ENCODE data around the gene ABL2. TPM values are rescaled to one million over a fixed set of nuclear protein-coding genes. Genes with fewer than 3 reads are reported as not detected.

Gene ABL2
- total RNA-seq, 1 donor from 2014 or later: 18.6 TPM

- Mint-ChIP-seq H3K27ac (no peak overlapping the region), H3K9me3 (peaks cover 4% of the 10 kb centered on the region), H3K4me1 (ENCODE audit: unreplicated experiment) (peaks cover 5% of the 10 kb centered on the region), H3K27me3 (no peaks in the 10 kb centered on the region), H3K36me3 (peaks cover 17% of the 10 kb centered on the region), H3K4me3 (no peak overlapping the region)
- DNase-seq (ENCODE audit: extremely low spot score, unreplicated experiment): no peak
- TF ChIP-seq, protein P1, sequence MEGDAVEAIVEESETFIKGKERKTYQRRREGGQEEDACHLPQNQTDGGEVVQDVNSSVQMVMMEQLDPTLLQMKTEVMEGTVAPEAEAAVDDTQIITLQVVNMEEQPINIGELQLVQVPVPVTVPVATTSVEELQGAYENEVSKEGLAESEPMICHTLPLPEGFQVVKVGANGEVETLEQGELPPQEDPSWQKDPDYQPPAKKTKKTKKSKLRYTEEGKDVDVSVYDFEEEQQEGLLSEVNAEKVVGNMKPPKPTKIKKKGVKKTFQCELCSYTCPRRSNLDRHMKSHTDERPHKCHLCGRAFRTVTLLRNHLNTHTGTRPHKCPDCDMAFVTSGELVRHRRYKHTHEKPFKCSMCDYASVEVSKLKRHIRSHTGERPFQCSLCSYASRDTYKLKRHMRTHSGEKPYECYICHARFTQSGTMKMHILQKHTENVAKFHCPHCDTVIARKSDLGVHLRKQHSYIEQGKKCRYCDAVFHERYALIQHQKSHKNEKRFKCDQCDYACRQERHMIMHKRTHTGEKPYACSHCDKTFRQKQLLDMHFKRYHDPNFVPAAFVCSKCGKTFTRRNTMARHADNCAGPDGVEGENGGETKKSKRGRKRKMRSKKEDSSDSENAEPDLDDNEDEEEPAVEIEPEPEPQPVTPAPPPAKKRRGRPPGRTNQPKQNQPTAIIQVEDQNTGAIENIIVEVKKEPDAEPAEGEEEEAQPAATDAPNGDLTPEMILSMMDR (conservative IDR thresholded peaks at IDR 0.05): no peak
Observed at GRCh38 chr1:179126338-179127060, 103.0 kb downstream of the ABL2 start.

DNA sequence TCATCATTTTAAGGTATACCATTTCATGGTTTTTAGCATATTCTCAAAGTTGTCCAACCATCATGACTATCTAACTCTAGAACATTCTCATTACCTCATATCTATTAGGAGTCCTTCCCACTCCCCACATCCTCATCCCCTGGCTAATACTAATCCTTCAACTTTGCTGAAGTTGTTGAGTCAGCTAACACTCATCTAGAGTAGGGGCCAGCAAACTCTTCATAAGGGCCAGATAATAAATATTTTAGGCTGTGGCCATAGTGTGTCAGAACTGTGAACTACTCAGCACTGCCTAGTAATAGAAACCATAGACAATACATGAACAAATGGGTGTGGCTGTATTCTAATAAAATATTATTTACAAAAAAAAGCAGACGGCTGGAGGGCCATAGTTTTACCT is 104.6 kb downstream of the ABL2 start:
- no peaks in the 10 kb centered on the region for H3K27me3 Mint-ChIP-seq
- H3K4me3 Mint-ChIP-seq: no peak overlapping the region
- TF ChIP-seq, protein P1 (conservative IDR thresholded peaks at IDR 0.05): no peak
- peaks cover 18% of the 10 kb centered on the region for H3K36me3 Mint-ChIP-seq
- peaks cover 4% of the 10 kb centered on the region for H3K9me3 Mint-ChIP-seq
- H3K27ac Mint-ChIP-seq: no peak overlapping the region
- peaks cover 14% of the 10 kb centered on the region for H3K4me1 Mint-ChIP-seq (ENCODE audit: unreplicated experiment)
- no peak for DNase-seq (ENCODE audit: extremely low spot score, unreplicated experiment)

GRCh38 chr1:179121159-179121938 is 108.1 kb downstream of the ABL2 start:
- no peak for DNase-seq (ENCODE audit: extremely low spot score, unreplicated experiment)
- peaks cover 10% of the 10 kb centered on the region for H3K4me1 Mint-ChIP-seq (ENCODE audit: unreplicated experiment)
- no peaks in the 10 kb centered on the region for H3K27me3 Mint-ChIP-seq
- peaks cover 22% of the 10 kb centered on the region for H3K36me3 Mint-ChIP-seq
- H3K4me3 Mint-ChIP-seq: no peak overlapping the region
- TF ChIP-seq, protein P1 (conservative IDR thresholded peaks at IDR 0.05): peak; percentile 76
- H3K9me3 Mint-ChIP-seq: no peaks in the 10 kb centered on the region
- peak overlapping the region; percentile 6 for H3K27ac Mint-ChIP-seq

DNA sequence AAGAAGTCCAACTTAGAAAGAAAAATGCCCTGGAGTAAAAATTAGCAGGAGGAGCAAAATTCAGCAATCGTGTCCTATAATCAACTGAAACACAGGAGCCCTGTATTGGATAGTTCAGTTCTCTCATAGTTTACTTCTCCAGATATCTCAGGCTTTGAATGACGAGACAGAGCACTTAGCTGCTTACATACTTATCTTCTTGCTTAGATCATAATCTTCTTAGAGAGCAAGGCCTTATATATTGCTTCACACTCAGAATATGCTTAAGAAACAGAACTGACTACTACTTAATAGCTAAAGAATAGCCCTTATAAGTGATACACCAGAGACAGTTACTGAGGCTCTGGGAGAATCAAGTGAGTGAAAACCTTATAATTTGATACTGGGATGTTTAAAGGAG is 108.7 kb downstream of the ABL2 start:
- H3K4me3 Mint-ChIP-seq: no peak overlapping the region
- H3K27ac Mint-ChIP-seq: peak overlapping the region; percentile 6
- TF ChIP-seq, protein P1 (conservative IDR thresholded peaks at IDR 0.05): no peak
- H3K4me1 Mint-ChIP-seq (ENCODE audit: unreplicated experiment): peaks cover 10% of the 10 kb centered on the region
- DNase-seq (ENCODE audit: extremely low spot score, unreplicated experiment): no peak
- no peaks in the 10 kb centered on the region for H3K27me3 Mint-ChIP-seq
- H3K36me3 Mint-ChIP-seq: peaks cover 23% of the 10 kb centered on the region
- H3K9me3 Mint-ChIP-seq: no peaks in the 10 kb centered on the region

GRCh38 chr1:179119513-179119912 is 110.0 kb downstream of the ABL2 start:
- H3K4me1 Mint-ChIP-seq (ENCODE audit: unreplicated experiment): peaks cover 10% of the 10 kb centered on the region
- H3K36me3 Mint-ChIP-seq: peaks cover 23% of the 10 kb centered on the region
- no peak overlapping the region for H3K27ac Mint-ChIP-seq
- no peaks in the 10 kb centered on the region for H3K27me3 Mint-ChIP-seq
- TF ChIP-seq, protein P1 (conservative IDR thresholded peaks at IDR 0.05): no peak
- no peak overlapping the region for H3K4me3 Mint-ChIP-seq
- H3K9me3 Mint-ChIP-seq: no peaks in the 10 kb centered on the region
- no peak for DNase-seq (ENCODE audit: extremely low spot score, unreplicated experiment)
